Lung (tissue), 12 donors: Measurements from ENCODE around the gene DNAH7. TPM values are rescaled to one million over a fixed set of nuclear protein-coding genes. Genes with fewer than 3 reads are reported as not detected.

Source experiments
- ATAC-seq: fragments of 200-7000 bp; cut with Tn5 transposase; one replicate; pipeline ENCODE4 v1.9.1; 2020; ENCODE audit warnings: moderate number of reproducible peaks; ENCODE audit not compliant: insufficient read depth, low FRiP score
- DNase-seq, 3 donors: peaks; one replicate each; pipeline ENCODE4 v3.0.0-alpha.2; 2013 to 2017
- H3K27ac ChIP-seq, 2 donors: one replicate each; pipeline ENCODE4 v1.5.1; 2013; ENCODE audit warnings: mild to moderate bottlenecking in 2 of 2, moderate library complexity in 2 of 2, control low read depth in 1 of 2, inconsistent platforms in 1 of 2, low read depth in 1 of 2, low read length in 1 of 2
- H3K27me3 ChIP-seq, 3 donors: one replicate each; pipeline ENCODE4 v1.5.1; 2013; ENCODE audit warnings: low read length in 2 of 3; ENCODE audit not compliant: control insufficient read depth in 3 of 3, insufficient read depth in 3 of 3
- H3K36me3 ChIP-seq, 4 donors: one replicate each; pipeline ENCODE4 v1.5.1; 2013; ENCODE audit warnings: low read length in 4 of 4, mild to moderate bottlenecking in 1 of 4, moderate library complexity in 1 of 4; ENCODE audit not compliant: control insufficient read depth in 4 of 4, insufficient read depth in 4 of 4
- H3K4me1 ChIP-seq, 5 donors: one replicate each; pipeline ENCODE4 v1.5.1; 2013; ENCODE audit warnings: low read length in 5 of 5, mild to moderate bottlenecking in 2 of 5, moderate library complexity in 1 of 5; ENCODE audit not compliant: control insufficient read depth in 5 of 5, insufficient read depth in 5 of 5
- H3K4me3 ChIP-seq: one replicate; pipeline ENCODE4 v1.5.1; 2013; ENCODE audit warnings: mild to moderate bottlenecking, control low read depth, moderate library complexity
- H3K9ac ChIP-seq, 2 donors: one replicate each; pipeline ENCODE4 v1.5.1; 2013; ENCODE audit warnings: low read length in 2 of 2, control low read depth in 1 of 2; ENCODE audit not compliant: insufficient read depth in 1 of 2
- H3K9me3 ChIP-seq, 4 donors: one replicate each; pipeline ENCODE4 v1.5.1; 2013; ENCODE audit warnings: low read length in 3 of 4, mild to moderate bottlenecking in 1 of 4, moderate library complexity in 1 of 4; ENCODE audit not compliant: control insufficient read depth in 4 of 4, insufficient read depth in 3 of 4
- WGBS, 2 donors: extraction: QIAGEN DNeasy Blood & Tissue Kit; methylation state at CpG; one replicate each; pipeline ENCODE4 v1.1.7; 2013; 5-methylcytosine and 5-hydroxymethylcytosine counted together
- polyA plus RNA-seq, 2 donors: library from polyadenylated mRNA; stranded (reverse); fragments of 200-250 nt; gene quantifications; one replicate each; pipeline ENCODE4 v1.2.1, GENCODE V29; 2013
- total RNA-seq, 2 donors: library from RNA; depleted of rRNA in 1 of 2; stranded (reverse); fragments of >200 nt in 1 of 2; gene quantifications; one replicate each; pipeline ENCODE4 v1.2.1, GENCODE V29; 2014 to 2021
- TF ChIP-seq, protein P1 (sequence below): IDR thresholded peaks from 2 replicates; pipeline ENCODE4 v1.5.1; 2012; ENCODE audit warnings: mild to moderate bottlenecking; ENCODE audit errors: control extremely low read depth, extremely low read depth
- donor health status: control.
- donor health status: control.
- donor health status: Bipolar disorder and iron deficiency.
- donor health status: healthy.
- donor health status: DM: yes; HTN: yes; CAD: no.

DNAH7 gene
- total and polyA plus RNA-seq, 4 donors, result 1.9 to 32.9 (median 11.3) TPM

DNA sequence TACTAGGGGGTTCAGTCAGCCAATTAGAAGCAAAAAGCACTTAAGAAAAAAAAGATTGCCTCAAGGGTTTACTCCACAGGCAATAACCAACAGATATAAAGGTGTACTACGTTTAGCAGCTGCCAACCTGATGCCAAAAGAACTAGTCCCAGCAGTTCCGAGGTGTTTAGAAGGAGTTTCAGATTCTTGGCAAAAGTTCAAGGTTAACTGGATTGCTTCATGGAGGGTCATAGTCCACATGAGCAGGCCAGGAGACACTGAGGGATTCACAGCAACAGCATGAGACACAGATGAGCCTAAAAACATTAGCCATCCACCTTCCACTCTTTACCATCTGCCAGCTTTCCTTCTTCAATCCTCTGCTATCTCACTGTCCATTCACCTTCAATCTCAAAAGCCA, 4.9 kb upstream of the DNAH7 start:
- WGBS, 2 donors, result 40 to 63% methylated on average over 2 of the region's 2 CpGs
- TF ChIP-seq, protein P1, sequence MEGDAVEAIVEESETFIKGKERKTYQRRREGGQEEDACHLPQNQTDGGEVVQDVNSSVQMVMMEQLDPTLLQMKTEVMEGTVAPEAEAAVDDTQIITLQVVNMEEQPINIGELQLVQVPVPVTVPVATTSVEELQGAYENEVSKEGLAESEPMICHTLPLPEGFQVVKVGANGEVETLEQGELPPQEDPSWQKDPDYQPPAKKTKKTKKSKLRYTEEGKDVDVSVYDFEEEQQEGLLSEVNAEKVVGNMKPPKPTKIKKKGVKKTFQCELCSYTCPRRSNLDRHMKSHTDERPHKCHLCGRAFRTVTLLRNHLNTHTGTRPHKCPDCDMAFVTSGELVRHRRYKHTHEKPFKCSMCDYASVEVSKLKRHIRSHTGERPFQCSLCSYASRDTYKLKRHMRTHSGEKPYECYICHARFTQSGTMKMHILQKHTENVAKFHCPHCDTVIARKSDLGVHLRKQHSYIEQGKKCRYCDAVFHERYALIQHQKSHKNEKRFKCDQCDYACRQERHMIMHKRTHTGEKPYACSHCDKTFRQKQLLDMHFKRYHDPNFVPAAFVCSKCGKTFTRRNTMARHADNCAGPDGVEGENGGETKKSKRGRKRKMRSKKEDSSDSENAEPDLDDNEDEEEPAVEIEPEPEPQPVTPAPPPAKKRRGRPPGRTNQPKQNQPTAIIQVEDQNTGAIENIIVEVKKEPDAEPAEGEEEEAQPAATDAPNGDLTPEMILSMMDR, result no peak
- DNase-seq, result no peak

GRCh38 chr2:196067088-196067382, 1.6 kb downstream of the DNAH7 start:
- H3K27ac ChIP-seq, result no peak overlapping the region
- WGBS, 2 donors, result 5 to 7% methylated on average over 3 of the region's 3 CpGs
- peaks cover 0 to 5% (median 0%) of the 10 kb centered on the region in 3 donors for H3K27me3 ChIP-seq
- TF ChIP-seq, protein P1, result no peak
- DNase-seq (no peak), ATAC-seq (no peak)
- no peaks in the 10 kb centered on the region for H3K4me1 ChIP-seq
- H3K9me3 ChIP-seq, result no peaks in the 10 kb centered on the region
- no peak overlapping the region for H3K9ac ChIP-seq
- H3K36me3 ChIP-seq, result no peaks in the 10 kb centered on the region
- no peak overlapping the region for H3K4me3 ChIP-seq

More for the DNA sequence above, 4.9 kb upstream of the DNAH7 start:
- peaks cover 0 to under 1% (median 0%) of the 10 kb centered on the region in 5 donors for H3K4me1 ChIP-seq
- H3K4me3 ChIP-seq, result no peak overlapping the region
- no peak for ATAC-seq
- no peak overlapping the region for H3K9ac ChIP-seq
- peaks cover 0 to 5% (median 0%) of the 10 kb centered on the region in 3 donors for H3K27me3 ChIP-seq
- no peak overlapping the region for H3K27ac ChIP-seq
- H3K36me3 ChIP-seq, result no peaks in the 10 kb centered on the region
- H3K9me3 ChIP-seq, result no peaks in the 10 kb centered on the region

GRCh38 chr2:196066291-196067087, 2.1 kb downstream of the DNAH7 start:
- no peak overlapping the region for H3K27ac ChIP-seq
- no peaks in the 10 kb centered on the region for H3K36me3 ChIP-seq
- peaks cover 0 to 2% (median 0%) of the 10 kb centered on the region in 3 donors for H3K27me3 ChIP-seq
- no peaks in the 10 kb centered on the region for H3K4me1 ChIP-seq
- no peak overlapping the region for H3K9ac ChIP-seq
- ATAC-seq, result no peak
- WGBS, 2 donors, result 41 to 44% methylated on average over 3 of the region's 3 CpGs
- H3K4me3 ChIP-seq, result no peak overlapping the region
- TF ChIP-seq, protein P1, result peak; percentile 28
- peak in 2 of 3 donors; percentile 53 to 57 for DNase-seq
- H3K9me3 ChIP-seq, result no peaks in the 10 kb centered on the region
